HEK293 (cell line): ENCODE measurements around the gene ZSCAN26.

Experiments
- CTCF ChIA-PET: fragments of 350-600 bp; formaldehyde crosslinking; extraction: SDS; loops from one replicate; lab custom pipeline; 2021; ENCODE audit warnings: antibody characterized with exemption; lab: Yijun Ruan, JAX
- POLR2A ChIA-PET: fragments of 300-600 bp; formaldehyde crosslinking; extraction: SDS; loops from one replicate; lab custom pipeline; 2020; ENCODE audit warnings: antibody characterized with exemption, inconsistent platforms; lab: Yijun Ruan, JAX
- H3K27ac ChIP-seq: fragments of 200-500 bp; sonication (Bioruptor generic); 2 replicates; pipeline ENCODE4 v1.5.1; 2014; ENCODE audit warnings: low read depth, low read length, control low read depth, inconsistent platforms; ENCODE audit errors: extremely low read depth
- H3K36me3 ChIP-seq, 2 experiments: fragments of 200-500 bp in 1 of 2; sonication (Bioruptor generic) in 1 of 2; 1 replicate in 1 of 2; 2 replicates in 1 of 2; pipeline ENCODE4 v1.5.1; 2014 to 2017; ENCODE audit warnings: inconsistent platforms in 2 of 2, low read length in 2 of 2; ENCODE audit not compliant: control insufficient read depth in 2 of 2, insufficient read depth in 1 of 2
- H3K4me1 ChIP-seq: fragments of 200-500 bp; sonication (Bioruptor generic); 2 replicates; pipeline ENCODE4 v1.5.1; 2014; ENCODE audit warnings: mild to moderate bottlenecking, low read length, inconsistent platforms; ENCODE audit not compliant: control insufficient read depth, insufficient read depth
- H3K4me3 ChIP-seq: 2 replicates; pipeline ENCODE4 v1.5.1; 2011; ENCODE audit warnings: low read depth, mild to moderate bottlenecking, control low read depth, low read length, moderate library complexity
- H3K9me3 ChIP-seq: fragments of 200-500 bp; sonication (Bioruptor generic); 2 replicates; pipeline ENCODE4 v1.5.1; 2014; ENCODE audit warnings: low read depth, low read length, inconsistent platforms; ENCODE audit not compliant: control insufficient read depth, insufficient read depth
- GLIS1 ChIP-seq: fragments of 450-650 bp; formaldehyde crosslinking; IDR thresholded peaks from 2 replicates; pipeline ENCODE4 v1.5.1; 2016; ENCODE audit warnings: missing biosample characterization, missing genetic modification characterization
- HOXC10 ChIP-seq: sonication (generic); formaldehyde crosslinking; IDR thresholded peaks from 2 replicates; pipeline ENCODE4 v1.8.1; 2023; ENCODE audit warnings: mild to moderate bottlenecking, missing genetic modification reagents
- PRDM10 ChIP-seq: fragments of 450-650 bp; formaldehyde crosslinking; IDR thresholded peaks from 2 replicates; pipeline ENCODE4 v1.5.1; 2016; ENCODE audit warnings: missing biosample characterization, missing genetic modification characterization
- RBAK ChIP-seq: fragments of 450-650 bp; formaldehyde crosslinking; IDR thresholded peaks from 2 replicates; pipeline ENCODE4 v1.5.1; 2016; ENCODE audit warnings: missing biosample characterization, missing genetic modification characterization
- ZFHX2 ChIP-seq: fragments of 450-650 bp; formaldehyde crosslinking; conservative IDR thresholded peaks from 2 replicates; pipeline ENCODE4 v1.5.1; 2016; ENCODE audit warnings: missing biosample characterization, missing genetic modification characterization
- ZFP3 ChIP-seq: fragments of 450-650 bp; formaldehyde crosslinking; IDR thresholded peaks from 2 replicates; pipeline ENCODE4 v1.5.1; 2016; ENCODE audit warnings: low read depth, missing biosample characterization, missing genetic modification characterization
- ZNF114 ChIP-seq: fragments of 450-650 bp; formaldehyde crosslinking; IDR thresholded peaks from 2 replicates; pipeline ENCODE4 v1.5.0; 2017; ENCODE audit warnings: missing biosample characterization, missing genetic modification characterization
- ZNF354C ChIP-seq: fragments of 450-650 bp; formaldehyde crosslinking; IDR thresholded peaks from 2 replicates; pipeline ENCODE4 v1.5.1; 2016; ENCODE audit warnings: missing biosample characterization, missing genetic modification characterization, low read depth, borderline replicate concordance
- ZNF366 ChIP-seq: fragments of 450-650 bp; formaldehyde crosslinking; conservative IDR thresholded peaks from 2 replicates; pipeline ENCODE4 v1.5.1; 2016; ENCODE audit warnings: missing biosample characterization, missing genetic modification characterization
- ZNF473 ChIP-seq: fragments of 450-650 bp; formaldehyde crosslinking; IDR thresholded peaks from 2 replicates; pipeline ENCODE4 v1.5.1; 2017; ENCODE audit warnings: missing biosample characterization, missing genetic modification characterization
- ZNF510 ChIP-seq: fragments of 450-650 bp; formaldehyde crosslinking; IDR thresholded peaks from 2 replicates; pipeline ENCODE4 v1.5.1; 2018; ENCODE audit warnings: mild to moderate bottlenecking, missing genetic modification characterization, missing biosample characterization; ENCODE audit not compliant: insufficient replicate concordance
- ZNF529 ChIP-seq: fragments of 450-650 bp; formaldehyde crosslinking; IDR thresholded peaks from 2 replicates; pipeline ENCODE4 v1.5.1; 2017; ENCODE audit warnings: missing genetic modification characterization, missing biosample characterization; ENCODE audit not compliant: insufficient replicate concordance
- ZNF776 ChIP-seq: fragments of 450-650 bp; formaldehyde crosslinking; IDR thresholded peaks from 2 replicates; pipeline ENCODE4 v1.5.0; 2017; ENCODE audit warnings: missing biosample characterization, missing genetic modification characterization, borderline replicate concordance
- ZNF792 ChIP-seq: fragments of 450-650 bp; formaldehyde crosslinking; IDR thresholded peaks from 2 replicates; pipeline ENCODE4 v1.5.1; 2016; ENCODE audit warnings: missing biosample characterization, missing genetic modification characterization
- TF ChIP-seq, protein P1 (sequence below): fragments of 450-650 bp; formaldehyde crosslinking; IDR thresholded peaks from 2 replicates; pipeline ENCODE4 v1.5.1; 2017; ENCODE audit warnings: missing biosample characterization, missing genetic modification characterization
- TF ChIP-seq, protein P2 (sequence below): fragments of 450-650 bp; formaldehyde crosslinking; IDR thresholded peaks from 2 replicates; pipeline ENCODE4 v1.5.1; 2016; ENCODE audit warnings: missing biosample characterization, missing genetic modification characterization
- TF ChIP-seq, protein P3 (sequence below): fragments of 450-650 bp; formaldehyde crosslinking; IDR thresholded peaks from 2 replicates; pipeline ENCODE4 v1.5.1; 2017; ENCODE audit warnings: missing biosample characterization, mild to moderate bottlenecking, missing genetic modification characterization, moderate library complexity
- TF ChIP-seq, protein P4 (sequence below): fragments of 450-650 bp; formaldehyde crosslinking; IDR thresholded peaks from 2 replicates; pipeline ENCODE4 v1.5.1; 2016; ENCODE audit warnings: missing biosample characterization, missing genetic modification characterization
- TF ChIP-seq, protein P5 (sequence below): fragments of 450-650 bp; formaldehyde crosslinking; IDR thresholded peaks from 2 replicates; pipeline ENCODE4 v1.5.1; 2016; ENCODE audit warnings: missing biosample characterization, missing genetic modification characterization

ZSCAN26 gene

GRCh38 chr6:28245206-28245941 lies 21.6 kb upstream of the ZSCAN26 start:
- ChIA-PET CTCF (no interaction called here), POLR2A (interaction anchor here (0.9 kb wide), 1 partner anchor 22 kb away, joined by 3 read pairs; the partner anchor contains the start of gene ZSCAN26)
- no peak overlapping the region for H3K4me3 ChIP-seq
- no peak overlapping the region for H3K27ac ChIP-seq
- no peaks in the 10 kb centered on the region for H3K4me1 ChIP-seq
- H3K36me3 ChIP-seq, result peaks cover 19 to 59% of the 10 kb centered on the region in 2 experiments
- TF ChIP-seq ZNF529 (no peak), ZNF776 (tag by site-specific recombination) (no peak), ZFP3 (tag by site-specific recombination) (no peak), ZNF114 (tag by site-specific recombination) (no peak), ZNF366 (tag by site-specific recombination) (no peak), ZNF354C (tag by site-specific recombination) (no peak), GLIS1 (no peak)
- TF ChIP-seq, protein P1, sequence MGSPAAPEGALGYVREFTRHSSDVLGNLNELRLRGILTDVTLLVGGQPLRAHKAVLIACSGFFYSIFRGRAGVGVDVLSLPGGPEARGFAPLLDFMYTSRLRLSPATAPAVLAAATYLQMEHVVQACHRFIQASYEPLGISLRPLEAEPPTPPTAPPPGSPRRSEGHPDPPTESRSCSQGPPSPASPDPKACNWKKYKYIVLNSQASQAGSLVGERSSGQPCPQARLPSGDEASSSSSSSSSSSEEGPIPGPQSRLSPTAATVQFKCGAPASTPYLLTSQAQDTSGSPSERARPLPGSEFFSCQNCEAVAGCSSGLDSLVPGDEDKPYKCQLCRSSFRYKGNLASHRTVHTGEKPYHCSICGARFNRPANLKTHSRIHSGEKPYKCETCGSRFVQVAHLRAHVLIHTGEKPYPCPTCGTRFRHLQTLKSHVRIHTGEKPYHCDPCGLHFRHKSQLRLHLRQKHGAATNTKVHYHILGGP (tag by site-specific recombination), result no peak
- TF ChIP-seq, protein P2, sequence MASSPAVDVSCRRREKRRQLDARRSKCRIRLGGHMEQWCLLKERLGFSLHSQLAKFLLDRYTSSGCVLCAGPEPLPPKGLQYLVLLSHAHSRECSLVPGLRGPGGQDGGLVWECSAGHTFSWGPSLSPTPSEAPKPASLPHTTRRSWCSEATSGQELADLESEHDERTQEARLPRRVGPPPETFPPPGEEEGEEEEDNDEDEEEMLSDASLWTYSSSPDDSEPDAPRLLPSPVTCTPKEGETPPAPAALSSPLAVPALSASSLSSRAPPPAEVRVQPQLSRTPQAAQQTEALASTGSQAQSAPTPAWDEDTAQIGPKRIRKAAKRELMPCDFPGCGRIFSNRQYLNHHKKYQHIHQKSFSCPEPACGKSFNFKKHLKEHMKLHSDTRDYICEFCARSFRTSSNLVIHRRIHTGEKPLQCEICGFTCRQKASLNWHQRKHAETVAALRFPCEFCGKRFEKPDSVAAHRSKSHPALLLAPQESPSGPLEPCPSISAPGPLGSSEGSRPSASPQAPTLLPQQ (tag by site-specific recombination), result no peak
- TF ChIP-seq, protein P3, sequence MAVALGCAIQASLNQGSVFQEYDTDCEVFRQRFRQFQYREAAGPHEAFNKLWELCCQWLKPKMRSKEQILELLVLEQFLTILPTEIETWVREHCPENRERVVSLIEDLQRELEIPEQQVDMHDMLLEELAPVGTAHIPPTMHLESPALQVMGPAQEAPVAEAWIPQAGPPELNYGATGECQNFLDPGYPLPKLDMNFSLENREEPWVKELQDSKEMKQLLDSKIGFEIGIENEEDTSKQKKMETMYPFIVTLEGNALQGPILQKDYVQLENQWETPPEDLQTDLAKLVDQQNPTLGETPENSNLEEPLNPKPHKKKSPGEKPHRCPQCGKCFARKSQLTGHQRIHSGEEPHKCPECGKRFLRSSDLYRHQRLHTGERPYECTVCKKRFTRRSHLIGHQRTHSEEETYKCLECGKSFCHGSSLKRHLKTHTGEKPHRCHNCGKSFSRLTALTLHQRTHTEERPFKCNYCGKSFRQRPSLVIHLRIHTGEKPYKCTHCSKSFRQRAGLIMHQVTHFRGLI, result no peak
- TF ChIP-seq, protein P4, sequence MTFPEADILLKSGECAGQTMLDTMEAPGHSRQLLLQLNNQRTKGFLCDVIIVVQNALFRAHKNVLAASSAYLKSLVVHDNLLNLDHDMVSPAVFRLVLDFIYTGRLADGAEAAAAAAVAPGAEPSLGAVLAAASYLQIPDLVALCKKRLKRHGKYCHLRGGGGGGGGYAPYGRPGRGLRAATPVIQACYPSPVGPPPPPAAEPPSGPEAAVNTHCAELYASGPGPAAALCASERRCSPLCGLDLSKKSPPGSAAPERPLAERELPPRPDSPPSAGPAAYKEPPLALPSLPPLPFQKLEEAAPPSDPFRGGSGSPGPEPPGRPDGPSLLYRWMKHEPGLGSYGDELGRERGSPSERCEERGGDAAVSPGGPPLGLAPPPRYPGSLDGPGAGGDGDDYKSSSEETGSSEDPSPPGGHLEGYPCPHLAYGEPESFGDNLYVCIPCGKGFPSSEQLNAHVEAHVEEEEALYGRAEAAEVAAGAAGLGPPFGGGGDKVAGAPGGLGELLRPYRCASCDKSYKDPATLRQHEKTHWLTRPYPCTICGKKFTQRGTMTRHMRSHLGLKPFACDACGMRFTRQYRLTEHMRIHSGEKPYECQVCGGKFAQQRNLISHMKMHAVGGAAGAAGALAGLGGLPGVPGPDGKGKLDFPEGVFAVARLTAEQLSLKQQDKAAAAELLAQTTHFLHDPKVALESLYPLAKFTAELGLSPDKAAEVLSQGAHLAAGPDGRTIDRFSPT, result no peak
- H3K9me3 ChIP-seq, result no peaks in the 10 kb centered on the region

DNA sequence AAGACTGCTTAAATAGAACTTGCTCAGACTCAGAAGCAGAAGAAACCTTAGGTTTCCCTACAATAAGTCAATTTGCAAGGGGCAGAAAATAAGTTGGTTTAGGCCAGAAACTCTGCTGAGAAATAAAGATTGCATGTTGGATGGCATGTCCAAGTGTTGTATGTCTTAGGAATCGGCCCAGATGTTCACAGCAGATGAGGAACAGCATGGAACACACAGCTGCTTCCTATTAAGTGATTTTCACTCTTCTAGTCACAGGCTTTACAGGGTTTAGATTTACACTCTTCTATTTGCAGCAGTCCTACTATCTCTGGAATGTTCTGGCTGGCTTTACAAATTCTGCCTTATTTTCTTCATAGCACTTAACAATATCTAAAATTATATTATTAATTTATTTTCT lies 18.0 kb upstream of the ZSCAN26 start:
- Histone ChIP-seq H3K9me3 (no peaks in the 10 kb centered on the region), H3K4me3 (no peak overlapping the region), H3K36me3 (peaks cover 13 to 55% of the 10 kb centered on the region in 2 experiments), H3K4me1 (peaks cover 5% of the 10 kb centered on the region; the same call in 1 of the 2 replicates), H3K27ac (no peak overlapping the region)
- CTCF ChIA-PET, result no interaction called here
- POLR2A ChIA-PET, result interaction anchor here (1.0 kb wide), 1 partner anchor 18 kb away, joined by 3 read pairs; the partner anchor contains the start of gene ZSCAN26
- TF ChIP-seq ZFHX2, result no peak
- no peak for TF ChIP-seq ZNF510 (tag by site-specific recombination)
- TF ChIP-seq ZNF792 (tag by site-specific recombination), result no peak
- TF ChIP-seq PRDM10 (tag by site-specific recombination), result no peak
- TF ChIP-seq HOXC10 (CRISPR knock-in tag), result no peak
- TF ChIP-seq, protein P5, sequence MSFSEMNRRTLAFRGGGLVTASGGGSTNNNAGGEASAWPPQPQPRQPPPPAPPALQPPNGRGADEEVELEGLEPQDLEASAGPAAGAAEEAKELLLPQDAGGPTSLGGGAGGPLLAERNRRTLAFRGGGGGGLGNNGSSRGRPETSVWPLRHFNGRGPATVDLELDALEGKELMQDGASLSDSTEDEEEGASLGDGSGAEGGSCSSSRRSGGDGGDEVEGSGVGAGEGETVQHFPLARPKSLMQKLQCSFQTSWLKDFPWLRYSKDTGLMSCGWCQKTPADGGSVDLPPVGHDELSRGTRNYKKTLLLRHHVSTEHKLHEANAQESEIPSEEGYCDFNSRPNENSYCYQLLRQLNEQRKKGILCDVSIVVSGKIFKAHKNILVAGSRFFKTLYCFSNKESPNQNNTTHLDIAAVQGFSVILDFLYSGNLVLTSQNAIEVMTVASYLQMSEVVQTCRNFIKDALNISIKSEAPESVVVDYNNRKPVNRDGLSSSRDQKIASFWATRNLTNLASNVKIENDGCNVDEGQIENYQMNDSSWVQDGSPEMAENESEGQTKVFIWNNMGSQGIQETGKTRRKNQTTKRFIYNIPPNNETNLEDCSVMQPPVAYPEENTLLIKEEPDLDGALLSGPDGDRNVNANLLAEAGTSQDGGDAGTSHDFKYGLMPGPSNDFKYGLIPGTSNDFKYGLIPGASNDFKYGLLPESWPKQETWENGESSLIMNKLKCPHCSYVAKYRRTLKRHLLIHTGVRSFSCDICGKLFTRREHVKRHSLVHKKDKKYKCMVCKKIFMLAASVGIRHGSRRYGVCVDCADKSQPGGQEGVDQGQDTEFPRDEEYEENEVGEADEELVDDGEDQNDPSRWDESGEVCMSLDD (tag by site-specific recombination), result no peak
- TF ChIP-seq RBAK (tag by site-specific recombination), result no peak
- no peak for TF ChIP-seq ZNF473 (tag by site-specific recombination)
